GM12875 (cell line): ENCODE results near the gene NPRL2.

Source experiments
- H3K4me3 ChIP-seq: one replicate; pipeline ENCODE4 v1.5.1; 2011; ENCODE audit warnings: low read depth, low read length, control low read depth
- TF ChIP-seq, protein P1 (sequence below): IDR thresholded peaks from 2 replicates; pipeline ENCODE4 v1.5.1; 2011; ENCODE audit warnings: low read depth, mild to moderate bottlenecking, control low read depth, inconsistent platforms, low read length, moderate library complexity, borderline replicate concordance; ENCODE audit not compliant: insufficient read depth

NPRL2 gene

DNA sequence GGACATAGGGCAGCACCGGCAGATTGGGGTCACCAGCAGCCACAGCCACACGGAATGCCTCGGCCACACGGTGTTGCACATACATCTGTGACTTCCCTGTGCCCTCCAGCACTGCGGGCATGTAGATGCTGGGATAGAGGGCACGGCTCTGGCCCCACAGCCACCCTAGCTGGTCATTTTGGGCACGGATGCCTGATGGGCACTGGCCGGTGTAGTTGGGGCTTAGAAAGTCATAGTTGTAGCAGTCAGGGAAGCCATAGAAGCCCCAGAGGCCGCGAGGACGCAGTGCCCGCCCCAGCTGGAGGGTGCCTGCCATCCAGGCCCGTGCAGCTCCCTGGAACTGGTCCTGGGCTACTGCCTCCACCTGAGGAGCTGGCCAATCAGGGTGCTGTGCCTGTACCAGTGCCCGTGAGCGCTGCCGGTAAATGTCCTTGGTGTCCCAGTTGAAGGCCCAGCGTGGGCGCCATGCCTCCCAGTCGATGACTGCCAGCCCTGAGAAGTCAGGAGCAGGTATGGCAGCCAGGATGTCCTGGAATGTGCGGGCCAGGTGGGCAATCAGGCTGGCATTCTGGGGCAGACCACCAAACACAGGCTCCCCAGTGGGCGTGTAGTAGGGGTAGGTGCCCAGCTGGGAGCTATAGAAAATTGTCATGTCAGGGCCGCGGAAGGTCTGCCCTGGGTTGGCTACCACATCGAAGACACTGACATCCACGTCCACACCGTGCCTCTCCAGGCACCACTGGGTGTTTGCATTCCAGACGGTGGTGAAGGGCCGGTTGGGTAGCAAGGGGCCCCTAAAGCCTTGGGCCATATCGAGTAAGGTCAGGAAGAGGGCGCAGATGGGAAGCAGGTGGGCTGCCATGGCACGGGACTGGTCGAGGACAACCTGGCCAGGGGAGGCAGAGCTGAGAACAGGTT lies 48.2 kb downstream of the NPRL2 start:
- H3K4me3 ChIP-seq = no peak overlapping the region
- TF ChIP-seq, protein P1, sequence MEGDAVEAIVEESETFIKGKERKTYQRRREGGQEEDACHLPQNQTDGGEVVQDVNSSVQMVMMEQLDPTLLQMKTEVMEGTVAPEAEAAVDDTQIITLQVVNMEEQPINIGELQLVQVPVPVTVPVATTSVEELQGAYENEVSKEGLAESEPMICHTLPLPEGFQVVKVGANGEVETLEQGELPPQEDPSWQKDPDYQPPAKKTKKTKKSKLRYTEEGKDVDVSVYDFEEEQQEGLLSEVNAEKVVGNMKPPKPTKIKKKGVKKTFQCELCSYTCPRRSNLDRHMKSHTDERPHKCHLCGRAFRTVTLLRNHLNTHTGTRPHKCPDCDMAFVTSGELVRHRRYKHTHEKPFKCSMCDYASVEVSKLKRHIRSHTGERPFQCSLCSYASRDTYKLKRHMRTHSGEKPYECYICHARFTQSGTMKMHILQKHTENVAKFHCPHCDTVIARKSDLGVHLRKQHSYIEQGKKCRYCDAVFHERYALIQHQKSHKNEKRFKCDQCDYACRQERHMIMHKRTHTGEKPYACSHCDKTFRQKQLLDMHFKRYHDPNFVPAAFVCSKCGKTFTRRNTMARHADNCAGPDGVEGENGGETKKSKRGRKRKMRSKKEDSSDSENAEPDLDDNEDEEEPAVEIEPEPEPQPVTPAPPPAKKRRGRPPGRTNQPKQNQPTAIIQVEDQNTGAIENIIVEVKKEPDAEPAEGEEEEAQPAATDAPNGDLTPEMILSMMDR = no peak

DNA sequence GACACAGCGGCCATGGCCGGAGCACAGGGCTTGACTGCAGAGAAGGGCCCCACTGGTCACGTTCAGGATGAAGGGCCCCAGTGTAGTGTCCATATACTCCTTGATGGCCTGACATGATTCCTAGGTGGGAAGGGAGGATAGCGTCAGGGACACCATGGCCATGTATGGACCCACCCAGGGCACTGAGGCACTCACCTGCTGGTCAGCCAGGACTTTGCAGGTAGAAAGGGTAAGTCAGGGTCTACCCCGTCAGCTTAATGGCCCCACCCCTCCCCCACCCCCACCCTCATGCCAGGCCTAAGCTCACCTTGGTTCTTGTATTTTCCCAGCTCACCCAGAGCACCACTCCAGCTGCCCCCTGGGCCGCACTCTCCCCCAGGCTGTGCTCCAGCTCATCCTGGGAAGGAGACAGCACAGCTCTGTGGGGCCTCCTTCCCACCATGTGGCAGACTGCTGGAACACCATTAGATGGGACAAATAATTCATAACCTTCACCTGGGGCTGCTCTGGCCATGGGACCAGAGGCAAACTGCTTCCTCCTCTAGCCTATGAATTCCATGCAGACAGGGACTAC lies 49.8 kb downstream of the NPRL2 start:
- no peak overlapping the region for H3K4me3 ChIP-seq
- TF ChIP-seq, protein P1 = no peak

DNA sequence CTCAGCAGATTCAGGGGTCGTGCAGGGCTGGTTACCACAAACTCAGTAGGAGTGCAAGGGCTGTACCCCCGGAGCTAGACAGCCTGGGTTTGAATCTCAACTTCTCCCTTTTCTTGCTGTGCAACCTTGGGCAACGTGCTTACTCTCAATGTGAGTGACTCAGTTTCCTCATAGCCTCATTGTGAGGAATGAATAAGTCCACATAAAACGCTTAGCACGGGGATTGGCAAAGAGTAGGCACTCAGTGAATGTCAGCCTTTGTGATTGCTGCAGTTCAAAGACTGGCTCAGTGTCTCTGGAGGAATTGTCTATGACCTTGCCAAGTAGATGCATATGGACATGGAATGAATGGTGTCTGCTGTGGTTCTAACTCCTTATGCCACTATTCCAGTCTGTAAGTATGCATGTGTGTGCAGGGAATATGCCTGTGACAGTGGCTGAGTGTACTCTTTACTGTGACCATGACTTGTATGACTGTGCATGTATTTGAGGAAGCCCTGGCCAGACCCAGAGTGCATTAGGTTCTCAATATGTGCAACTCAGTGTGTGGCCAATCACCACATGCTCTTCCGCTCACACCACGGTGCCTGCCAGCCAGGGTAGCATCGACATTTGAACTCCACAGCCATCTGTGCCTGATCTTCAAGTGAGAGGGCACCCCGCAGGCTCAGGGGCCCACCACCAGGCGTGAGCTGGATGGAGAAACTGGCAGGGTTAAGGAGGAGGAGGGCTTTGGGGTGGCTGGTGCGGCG lies 50.5 kb downstream of the NPRL2 start:
- TF ChIP-seq, protein P1 = no peak
- H3K4me3 ChIP-seq = peak overlapping the region; percentile 55

DNA sequence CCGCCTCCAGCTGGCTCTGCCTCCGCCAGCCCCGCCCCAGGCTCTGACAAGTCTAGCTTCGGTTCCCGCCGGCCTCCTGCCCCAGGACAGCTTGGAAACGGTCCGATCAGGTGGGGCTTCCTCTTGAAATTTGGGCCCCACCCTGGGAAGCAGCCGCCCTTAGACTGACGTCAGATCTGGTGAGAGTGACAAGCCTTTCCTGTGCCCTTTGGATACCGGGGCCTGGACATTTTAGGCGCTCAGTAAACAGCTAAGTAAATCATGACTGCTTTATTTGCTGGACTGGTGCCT lies 51.0 kb downstream of the NPRL2 start:
- peak overlapping the region; percentile 55 for H3K4me3 ChIP-seq
- TF ChIP-seq, protein P1 = no peak

DNA sequence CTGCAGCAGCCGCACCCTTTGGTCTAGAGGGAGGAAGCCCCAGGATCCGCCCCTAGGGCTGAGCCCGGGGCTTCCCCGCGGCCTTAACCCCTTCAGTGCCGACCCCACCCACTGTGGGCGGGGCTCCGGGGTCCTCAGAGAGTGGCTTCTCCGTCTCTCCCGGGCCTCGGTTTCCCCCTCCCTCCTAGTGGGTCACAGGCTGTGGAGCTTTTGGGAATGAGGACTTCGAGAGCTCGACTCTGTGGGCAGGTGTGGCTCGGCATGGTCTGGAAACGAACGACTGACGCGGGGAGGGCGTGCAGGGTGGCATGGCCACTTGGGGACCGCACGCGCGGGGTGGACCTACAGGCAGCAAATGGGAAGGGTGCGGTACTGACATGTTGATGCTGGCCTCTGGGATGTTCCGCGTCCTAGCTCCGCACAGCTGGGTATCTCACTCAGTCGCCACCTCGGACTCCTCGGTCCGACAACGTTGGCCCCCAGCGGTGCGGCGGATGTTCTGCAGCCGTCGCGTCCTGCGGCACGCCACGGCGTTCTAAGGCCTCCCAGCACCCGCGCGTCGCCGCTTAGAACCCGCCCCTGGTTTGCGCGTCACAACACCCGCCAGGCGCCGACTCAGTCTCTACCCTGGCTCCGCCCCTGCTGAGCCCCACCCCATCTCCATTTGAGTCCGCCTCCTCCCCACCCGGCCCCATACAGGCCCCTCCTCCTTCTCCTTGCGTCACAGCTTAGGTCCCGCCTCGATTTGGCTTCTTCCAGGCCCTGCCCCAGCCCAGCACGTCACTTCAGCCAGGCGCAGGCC lies 51.5 kb downstream of the NPRL2 start, which contains the start of the genes HYAL3 and NAA80:
Gene HYAL3, minus strand, starts transcription at position 570 of the 802 bp plus-strand sequence. CDS start 3,803 bp downstream, outside the sequence.
Gene NAA80, minus strand, starts transcription at position 570 of the 802 bp plus-strand sequence. CDS start 1,942 bp downstream, outside the sequence.
- H3K4me3 ChIP-seq = peak within 1 kb of the TSS; percentile 74
- TF ChIP-seq, protein P1 = peak; percentile 42

DNA sequence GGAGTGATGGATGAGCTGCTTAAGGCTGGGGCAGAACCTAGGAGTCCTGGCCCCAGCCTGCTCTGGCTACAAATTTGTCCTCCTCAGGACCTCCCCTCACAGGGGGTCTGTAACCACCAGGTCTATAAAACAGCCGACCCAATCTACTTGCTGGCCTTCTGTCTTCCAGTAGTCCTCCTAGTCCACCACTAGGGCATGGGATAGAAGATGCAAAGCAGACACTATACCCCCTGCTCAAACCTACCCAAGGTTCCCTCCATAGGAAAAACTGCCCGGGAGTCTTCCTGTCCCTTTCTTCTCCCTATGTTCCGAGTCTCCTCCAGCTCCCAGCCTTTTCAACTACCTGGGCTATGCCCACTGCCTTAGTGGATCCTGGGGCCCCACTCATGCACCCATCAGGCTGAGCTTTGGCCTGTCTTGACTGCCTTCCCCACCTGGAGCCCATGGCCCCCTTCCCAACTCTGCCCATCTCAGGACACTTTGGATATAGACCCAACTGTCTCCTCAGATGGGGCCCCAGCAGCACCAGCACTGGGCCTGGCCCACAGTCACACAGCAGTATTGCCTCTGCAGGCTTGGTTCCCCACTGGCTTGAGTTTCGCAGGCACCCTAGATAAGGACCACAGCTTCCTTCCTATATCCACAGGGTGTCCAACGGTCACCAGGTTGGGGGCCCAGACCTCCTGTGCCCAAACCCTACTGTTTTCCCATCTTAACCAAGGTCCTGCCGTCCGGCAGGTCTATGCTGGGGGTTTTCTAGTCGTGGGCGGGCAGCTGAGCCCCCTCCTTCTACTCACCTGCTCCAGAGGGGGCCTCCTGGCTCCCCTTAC lies 52.5 kb downstream of the NPRL2 start:
- H3K4me3 ChIP-seq = peak overlapping the region; percentile 74
- TF ChIP-seq, protein P1 = 0 out of 2 replicates have a peak, but pooled peaks have one; percentile 17
